CD1c-positive myeloid dendritic cell (primary cell): ENCODE results near the gene PCDHB5.
"Not testable (repeated sequence)": the region's sequence is repeated elsewhere in the genome, so short reads cannot be mapped to it uniquely, and the experiment has no call there.

Experiments used
- DNase-seq: peaks from one replicate; pipeline ENCODE4 v3.0.0-alpha.2; 2016; ENCODE audit errors: extremely low spot score

The PCDHB5 gene

DNA sequence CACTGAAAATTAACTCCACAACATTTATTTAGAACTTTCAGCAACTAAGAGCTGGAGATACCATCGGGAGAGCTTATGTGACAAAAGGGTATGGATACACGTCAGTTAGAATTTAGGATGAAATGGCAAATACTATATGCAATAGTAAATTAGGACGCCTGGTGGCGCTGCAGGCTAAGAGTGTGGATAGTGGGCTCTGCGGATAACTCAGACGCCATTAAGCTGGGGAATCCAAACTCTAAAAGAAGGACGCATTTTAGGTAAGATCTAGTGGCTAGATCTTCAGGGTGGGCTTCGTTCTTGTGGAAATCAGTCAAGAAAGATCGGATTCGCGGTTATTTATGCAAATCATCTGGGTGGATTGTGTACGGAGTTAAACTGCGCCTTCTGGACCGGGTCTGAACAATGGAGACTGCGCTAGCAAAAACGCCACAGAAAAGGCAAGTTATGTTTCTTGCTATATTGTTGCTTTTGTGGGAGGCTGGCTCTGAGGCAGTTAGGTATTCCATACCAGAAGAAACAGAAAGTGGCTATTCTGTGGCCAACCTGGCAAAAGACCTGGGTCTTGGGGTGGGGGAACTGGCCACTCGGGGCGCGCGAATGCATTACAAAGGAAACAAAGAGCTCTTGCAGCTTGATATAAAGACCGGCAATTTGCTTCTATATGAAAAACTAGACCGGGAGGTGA lies at the start of gene PCDHB5:
PCDHB5 (plus strand) TSS at position 177 of the 688 bp plus-strand sequence; CDS start at position 406, 229 bp downstream.
- no peak for DNase-seq

DNA sequence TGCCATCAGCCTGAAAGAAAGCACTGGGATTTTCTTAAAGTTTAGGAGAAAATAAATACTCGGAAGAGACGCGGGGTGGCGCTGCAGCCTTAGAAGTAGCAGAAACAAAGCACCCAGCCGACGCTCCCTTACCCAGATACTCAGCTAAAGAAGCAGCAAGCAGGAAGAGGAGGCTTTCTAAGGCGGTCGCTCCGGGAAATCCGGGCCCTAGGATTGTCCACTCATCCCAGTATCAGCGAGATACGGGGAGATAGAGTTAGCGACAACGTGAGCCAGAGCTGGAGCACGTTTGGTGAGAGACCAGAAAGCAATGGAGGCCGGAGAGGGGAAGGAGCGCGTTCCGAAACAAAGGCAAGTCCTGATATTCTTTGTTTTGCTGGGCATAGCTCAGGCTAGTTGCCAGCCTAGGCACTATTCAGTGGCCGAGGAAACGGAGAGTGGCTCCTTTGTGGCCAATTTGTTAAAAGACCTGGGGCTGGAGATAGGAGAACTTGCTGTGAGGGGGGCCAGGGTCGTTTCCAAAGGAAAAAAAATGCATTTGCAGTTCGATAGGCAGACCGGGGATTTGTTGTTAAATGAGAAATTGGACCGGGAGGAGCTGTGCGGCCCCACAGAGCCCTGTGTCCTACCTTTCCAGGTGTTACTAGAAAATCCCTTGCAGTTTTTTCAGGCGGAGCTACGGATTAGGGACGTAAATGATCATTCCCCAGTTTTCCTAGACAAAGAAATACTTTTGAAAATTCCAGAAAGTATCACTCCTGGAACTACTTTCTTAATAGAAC lies 40.3 kb upstream of the PCDHB5 start, which contains the start of gene PCDHB2:
PCDHB2 (plus strand) TSS at position 135 of the 782 bp plus-strand sequence; CDS start at position 311, 176 bp downstream.
- no peak for DNase-seq

DNA sequence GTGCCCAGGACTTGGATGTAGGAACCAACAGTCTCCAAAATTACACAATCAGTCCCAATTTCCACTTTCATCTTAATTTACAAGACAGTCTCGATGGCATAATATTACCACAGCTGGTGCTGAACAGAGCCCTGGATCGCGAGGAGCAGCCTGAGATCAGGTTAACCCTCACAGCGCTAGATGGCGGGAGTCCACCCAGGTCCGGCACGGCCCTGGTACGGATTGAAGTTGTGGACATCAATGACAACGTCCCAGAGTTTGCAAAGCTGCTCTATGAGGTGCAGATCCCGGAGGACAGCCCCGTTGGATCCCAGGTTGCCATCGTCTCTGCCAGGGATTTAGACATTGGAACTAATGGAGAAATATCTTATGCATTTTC lies 39.8 kb upstream of the PCDHB5 start:
- DNase-seq: no peak

DNA sequence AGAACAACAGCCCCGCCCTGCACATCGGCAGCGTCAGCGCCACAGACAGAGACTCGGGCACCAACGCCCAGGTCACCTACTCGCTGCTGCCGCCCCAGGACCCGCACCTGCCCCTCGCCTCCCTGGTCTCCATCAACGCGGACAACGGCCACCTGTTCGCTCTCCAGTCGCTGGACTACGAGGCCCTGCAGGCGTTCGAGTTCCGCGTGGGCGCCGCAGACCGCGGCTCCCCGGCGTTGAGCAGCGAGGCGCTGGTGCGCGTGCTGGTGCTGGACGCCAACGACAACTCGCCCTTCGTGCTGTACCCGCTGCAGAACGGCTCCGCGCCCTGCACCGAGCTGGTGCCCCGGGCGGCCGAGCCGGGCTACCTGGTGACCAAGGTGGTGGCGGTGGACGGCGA lies 38.8 kb upstream of the PCDHB5 start:
- DNase-seq: not testable (repeated sequence)

DNA sequence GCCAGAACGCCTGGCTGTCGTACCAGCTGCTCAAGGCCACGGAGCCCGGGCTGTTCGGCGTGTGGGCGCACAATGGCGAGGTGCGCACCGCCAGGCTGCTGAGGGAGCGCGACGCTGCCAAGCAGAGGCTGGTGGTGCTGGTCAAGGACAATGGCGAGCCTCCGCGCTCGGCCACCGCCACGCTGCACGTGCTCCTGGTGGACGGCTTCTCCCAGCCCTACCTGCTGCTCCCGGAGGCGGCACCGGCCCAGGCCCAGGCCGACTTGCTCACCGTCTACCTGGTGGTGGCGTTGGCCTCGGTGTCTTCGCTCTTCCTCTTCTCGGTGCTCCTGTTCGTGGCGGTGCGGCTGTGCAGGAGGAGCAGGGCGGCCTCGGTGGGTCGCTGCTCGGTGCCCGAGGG lies 38.4 kb upstream of the PCDHB5 start:
- DNase-seq: not testable (repeated sequence)

DNA sequence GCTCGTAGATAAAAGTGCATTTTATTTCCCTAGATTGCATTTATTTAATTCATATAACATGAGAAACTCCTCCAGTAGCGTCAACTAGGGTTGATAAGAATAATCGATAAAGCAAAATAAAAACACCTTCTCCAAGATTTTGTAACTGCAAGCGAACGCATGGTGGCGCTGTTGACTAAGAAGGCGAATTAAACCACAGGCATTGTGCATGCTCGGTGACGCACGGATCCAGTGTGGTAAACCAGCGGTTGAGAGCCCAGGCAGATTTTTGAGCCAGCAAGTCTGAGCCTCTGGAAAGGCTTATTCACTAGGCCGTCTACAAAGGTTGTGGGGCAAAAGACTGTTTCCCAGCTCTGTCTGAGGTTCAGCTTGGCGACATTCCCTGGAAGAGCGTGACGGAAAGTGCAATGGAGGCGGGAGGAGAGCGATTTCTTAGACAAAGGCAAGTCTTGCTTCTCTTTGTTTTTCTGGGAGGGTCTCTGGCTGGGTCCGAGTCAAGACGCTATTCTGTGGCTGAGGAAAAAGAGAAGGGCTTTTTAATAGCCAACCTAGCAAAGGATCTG lies 34.7 kb upstream of the PCDHB5 start, which contains the start of gene PCDHB3:
PCDHB3 (plus strand) TSS at position 231 of the 563 bp plus-strand sequence; CDS start at position 408, 177 bp downstream.
- DNase-seq: no peak

DNA sequence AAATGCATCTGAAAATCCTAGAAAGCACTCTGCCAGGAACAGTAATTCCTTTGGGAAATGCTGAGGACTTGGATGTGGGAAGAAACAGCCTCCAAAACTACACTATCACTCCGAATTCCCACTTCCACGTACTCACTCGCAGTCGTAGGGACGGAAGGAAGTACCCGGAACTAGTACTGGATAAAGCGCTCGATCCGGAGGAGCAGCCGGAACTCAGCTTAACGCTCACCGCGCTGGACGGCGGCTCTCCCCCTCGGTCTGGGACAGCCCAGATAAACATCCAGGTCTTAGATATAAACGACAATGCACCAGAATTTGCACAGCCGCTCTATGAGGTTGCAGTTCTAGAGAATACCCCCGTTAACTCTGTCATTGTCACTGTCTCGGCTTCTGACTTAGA lies 33.9 kb upstream of the PCDHB5 start:
- no peak for DNase-seq

DNA sequence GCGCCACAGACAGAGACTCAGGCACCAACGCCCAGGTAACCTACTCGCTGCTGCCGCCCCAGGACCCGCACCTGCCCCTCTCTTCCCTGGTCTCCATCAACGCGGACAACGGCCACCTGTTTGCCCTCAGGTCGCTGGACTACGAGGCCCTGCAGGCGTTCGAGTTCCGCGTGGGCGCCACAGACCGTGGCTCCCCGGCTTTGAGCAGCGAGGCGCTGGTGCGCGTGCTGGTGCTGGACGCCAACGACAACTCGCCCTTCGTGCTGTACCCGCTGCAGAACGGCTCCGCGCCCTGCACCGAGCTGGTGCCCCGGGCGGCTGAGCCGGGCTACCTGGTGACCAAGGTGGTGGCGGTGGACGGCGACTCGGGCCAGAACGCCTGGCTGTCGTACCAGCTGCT lies 32.9 kb upstream of the PCDHB5 start:
- not testable (repeated sequence) for DNase-seq

DNA sequence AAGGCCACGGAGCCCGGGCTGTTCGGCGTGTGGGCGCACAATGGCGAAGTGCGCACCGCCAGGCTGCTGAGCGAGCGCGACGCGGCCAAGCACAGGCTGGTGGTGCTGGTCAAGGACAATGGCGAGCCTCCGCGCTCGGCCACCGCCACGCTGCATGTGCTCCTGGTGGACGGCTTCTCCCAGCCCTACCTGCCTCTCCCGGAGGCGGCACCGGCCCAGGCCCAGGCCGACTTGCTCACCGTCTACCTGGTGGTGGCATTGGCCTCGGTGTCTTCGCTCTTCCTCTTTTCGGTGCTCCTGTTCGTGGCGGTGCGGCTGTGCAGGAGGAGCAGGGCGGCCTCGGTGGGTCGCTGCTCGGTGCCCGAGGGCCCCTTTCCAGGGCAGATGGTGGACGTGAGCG lies 32.5 kb upstream of the PCDHB5 start:
- not testable (repeated sequence) for DNase-seq

DNA sequence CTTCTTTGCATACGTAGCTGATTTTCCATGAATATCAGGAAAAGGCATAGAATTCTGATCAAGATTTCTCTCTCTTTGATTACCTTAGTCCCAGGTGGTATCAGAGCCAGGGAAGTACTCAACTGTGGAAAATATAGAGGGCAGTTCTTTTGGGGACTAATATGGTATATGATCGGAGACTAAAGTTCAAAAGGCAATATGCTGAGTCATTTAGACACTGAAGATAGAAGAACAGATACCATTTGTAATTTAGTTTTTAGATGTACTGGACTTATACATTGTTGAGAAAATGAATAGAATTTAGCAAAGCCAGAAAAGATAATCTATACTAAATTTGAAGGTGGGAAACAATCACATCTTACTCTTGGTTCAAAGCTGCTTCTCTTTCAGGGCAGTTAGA lies 29.7 kb upstream of the PCDHB5 start:
- DNase-seq: no peak

DNA sequence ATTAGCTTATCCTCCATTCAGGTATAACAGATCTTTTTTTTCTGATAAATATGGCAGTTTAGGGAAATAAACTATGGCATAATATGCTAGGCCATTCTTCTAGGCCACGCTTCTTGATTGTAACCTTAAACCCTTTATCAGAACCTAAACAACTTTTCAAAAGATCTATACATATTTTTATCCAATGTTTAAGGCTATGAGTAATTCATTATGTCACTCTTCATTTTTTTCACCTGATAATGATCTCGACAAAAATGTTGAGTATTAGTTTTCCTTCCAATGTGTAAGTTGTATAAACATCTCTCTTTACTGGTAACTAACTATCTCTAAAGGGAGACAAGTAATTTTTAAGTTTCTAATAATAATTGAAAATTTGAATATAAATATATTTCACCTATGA lies 15.8 kb upstream of the PCDHB5 start:
- DNase-seq: no peak

DNA sequence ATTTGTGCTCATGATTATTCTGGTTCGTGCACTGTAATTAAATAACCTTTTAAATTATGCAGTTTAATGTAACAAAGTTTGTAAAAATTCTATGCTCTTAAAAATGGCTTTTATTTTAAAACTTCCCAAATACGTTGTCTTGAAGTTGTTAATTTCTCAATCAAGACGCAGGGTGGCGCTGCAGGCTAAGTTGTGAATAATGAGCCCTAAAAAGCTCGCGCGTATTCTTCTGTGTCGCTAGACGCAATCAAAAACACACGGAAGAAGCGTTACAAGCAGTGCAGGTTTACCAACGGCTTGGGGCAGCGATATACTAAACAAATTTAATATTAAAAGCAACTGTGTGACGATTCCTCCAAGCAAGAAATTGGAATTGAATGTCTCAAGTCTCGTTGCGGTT lies 13.4 kb upstream of the PCDHB5 start, which contains the start of gene PCDHB4:
PCDHB4 (plus strand) TSS at position 256 of the 400 bp plus-strand sequence. CDS start 181 bp downstream, outside the sequence.
- no peak for DNase-seq

DNA sequence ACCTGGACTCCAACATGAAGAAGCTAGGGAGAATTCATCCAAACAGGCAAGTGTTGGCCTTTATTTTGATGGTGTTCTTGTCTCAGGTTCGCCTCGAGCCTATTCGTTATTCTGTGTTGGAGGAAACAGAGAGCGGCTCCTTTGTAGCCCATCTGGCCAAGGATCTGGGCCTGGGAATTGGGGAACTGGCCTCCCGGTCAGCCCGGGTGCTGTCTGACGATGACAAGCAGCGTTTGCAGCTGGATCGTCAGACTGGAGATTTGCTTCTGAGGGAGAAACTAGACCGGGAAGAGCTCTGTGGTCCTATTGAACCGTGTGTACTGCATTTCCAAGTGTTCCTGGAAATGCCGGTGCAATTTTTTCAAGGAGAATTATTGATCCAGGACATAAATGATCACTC lies 13.0 kb upstream of the PCDHB5 start:
- DNase-seq: no peak

DNA sequence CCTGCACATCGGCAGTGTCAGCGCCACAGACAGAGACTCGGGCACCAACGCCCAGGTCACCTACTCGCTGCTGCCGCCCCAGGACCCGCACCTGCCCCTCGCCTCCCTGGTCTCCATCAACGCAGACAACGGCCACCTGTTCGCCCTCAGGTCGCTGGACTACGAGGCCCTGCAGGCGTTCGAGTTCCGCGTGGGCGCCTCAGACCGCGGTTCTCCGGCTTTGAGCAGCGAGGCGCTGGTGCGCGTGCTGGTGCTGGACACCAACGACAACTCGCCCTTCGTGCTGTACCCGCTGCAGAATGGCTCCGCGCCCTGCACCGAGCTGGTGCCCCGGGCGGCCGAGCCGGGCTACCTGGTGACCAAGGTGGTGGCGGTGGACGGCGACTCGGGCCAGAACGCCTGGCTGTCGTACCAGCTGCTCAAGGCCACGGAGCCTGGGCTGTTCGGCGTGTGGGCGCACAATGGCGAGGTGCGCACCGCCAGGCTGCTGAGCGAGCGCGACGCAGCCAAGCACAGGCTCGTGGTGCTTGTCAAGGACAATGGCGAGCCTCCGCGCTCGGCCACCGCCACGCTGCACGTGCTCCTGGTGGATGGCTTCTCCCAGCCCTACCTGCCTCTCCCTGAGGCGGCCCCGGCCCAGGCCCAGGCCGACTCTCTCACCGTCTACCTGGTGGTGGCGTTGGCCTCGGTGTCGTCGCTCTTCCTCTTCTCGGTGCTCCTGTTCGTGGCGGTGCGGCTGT lies 11.4 kb upstream of the PCDHB5 start:
- not testable (repeated sequence) for DNase-seq

DNA sequence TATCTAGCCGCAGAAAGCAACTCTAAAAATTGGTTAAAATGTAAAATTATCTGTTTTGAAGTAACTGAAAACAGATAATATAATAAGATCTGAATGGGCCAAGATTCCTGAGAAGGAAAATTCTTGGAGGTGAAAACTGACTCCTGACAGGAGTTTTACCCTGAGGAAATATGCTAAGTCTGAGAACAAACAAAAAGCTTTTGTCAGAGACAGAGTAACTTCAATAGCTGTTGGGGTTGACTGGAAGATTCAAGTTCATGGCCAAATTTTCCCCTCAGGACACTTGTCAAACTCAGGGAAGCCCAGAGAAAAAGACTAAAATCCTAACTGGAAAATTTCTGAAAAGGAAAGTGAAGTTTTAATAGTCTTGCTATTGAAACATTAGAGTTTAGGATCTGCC lies 7.7 kb upstream of the PCDHB5 start:
- no peak for DNase-seq

DNA sequence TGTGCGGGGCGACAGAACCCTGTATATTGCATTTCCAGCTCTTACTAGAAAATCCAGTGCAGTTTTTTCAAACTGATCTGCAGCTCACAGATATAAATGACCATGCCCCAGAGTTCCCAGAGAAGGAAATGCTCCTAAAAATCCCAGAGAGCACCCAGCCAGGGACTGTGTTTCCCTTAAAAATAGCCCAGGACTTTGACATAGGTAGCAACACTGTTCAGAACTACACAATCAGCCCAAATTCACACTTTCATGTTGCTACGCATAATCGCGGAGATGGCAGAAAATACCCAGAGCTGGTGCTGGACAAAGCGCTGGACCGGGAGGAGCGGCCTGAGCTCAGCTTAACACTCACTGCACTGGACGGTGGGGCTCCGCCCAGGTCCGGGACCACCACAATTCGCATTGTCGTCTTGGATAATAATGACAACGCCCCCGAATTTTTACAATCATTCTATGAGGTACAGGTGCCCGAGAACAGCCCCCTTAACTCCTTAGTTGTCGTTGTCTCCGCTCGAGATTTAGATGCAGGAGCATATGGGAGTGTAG lies 786 bp downstream of the PCDHB5 start:
- DNase-seq: no peak

DNA sequence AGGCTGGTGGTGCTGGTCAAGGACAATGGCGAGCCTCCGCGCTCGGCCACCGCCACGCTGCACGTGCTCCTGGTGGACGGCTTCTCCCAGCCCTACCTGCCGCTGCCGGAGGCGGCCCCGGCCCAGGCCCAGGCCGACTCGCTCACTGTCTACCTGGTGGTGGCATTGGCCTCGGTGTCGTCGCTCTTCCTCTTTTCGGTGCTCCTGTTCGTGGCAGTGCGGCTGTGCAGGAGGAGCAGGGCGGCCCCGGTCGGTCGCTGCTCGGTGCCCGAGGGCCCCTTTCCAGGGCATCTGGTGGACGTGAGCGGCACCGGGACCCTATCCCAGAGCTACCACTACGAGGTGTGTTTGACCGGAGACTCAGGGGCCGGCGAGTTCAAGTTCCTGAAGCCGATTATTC lies 2.3 kb downstream of the PCDHB5 start:
- DNase-seq: not testable (repeated sequence)

DNA sequence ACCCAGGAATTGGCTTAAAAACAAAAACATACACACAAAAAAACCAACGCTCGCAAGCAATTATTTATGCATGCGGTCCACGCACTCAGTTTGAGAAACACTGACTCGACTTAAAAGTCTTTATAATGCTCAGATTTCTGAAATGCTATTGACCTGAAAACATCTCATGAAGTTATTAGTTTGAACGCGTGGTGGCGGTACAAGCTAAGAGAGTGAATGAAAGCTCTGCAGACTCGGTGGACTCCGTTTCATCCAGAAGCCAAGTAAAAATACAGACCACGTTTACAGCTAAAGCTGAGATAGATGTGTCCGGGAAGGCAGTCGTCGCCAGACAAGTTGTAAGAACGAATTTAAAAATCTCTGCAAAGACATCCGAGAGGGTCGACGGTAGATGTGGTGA lies 14.8 kb downstream of the PCDHB5 start, which contains the start of gene PCDHB6:
PCDHB6 (plus strand) TSS at position 246 of the 400 bp plus-strand sequence. CDS start 201 bp downstream, outside the sequence.
- no peak for DNase-seq

DNA sequence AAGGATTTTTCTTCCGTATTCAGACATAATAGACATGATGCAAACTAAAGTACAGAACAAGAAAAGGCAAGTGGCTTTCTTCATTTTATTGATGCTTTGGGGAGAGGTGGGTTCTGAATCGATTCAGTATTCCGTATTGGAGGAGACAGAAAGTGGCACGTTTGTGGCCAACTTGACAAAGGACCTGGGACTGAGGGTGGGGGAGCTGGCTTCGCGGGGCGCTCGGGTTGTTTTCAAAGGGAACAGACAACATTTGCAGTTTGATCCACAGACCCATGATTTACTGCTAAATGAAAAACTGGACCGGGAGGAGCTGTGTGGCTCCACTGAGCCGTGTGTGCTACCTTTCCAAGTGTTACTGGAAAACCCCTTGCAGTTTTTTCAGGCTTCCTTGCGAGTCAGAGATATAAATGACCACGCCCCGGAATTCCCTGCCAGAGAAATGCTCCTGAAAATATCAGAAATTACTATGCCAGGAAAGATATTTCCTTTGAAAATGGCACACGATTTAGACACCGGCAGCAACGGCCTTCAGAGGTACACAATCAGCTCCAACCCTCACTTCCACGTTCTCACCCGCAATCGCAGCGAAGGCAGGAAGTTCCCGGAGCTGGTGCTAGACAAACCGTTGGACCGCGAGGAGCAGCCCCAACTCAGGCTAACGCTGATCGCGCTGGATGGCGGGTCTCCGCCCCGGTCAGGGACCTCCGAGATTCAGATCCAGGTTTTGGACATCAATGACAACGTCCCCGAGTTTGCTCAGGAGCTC lies 15.4 kb downstream of the PCDHB5 start:
- DNase-seq: no peak

DNA sequence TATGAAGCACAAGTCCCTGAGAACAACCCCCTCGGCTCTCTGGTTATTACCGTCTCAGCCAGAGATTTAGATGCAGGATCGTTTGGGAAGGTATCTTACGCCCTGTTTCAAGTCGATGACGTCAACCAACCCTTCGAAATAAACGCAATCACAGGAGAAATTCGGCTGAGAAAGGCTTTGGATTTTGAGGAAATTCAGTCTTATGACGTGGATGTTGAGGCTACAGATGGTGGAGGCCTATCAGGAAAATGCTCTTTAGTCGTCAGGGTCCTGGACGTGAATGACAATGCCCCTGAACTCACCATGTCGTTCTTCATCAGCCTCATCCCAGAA lies 16.0 kb downstream of the PCDHB5 start:
- no peak for DNase-seq

DNA sequence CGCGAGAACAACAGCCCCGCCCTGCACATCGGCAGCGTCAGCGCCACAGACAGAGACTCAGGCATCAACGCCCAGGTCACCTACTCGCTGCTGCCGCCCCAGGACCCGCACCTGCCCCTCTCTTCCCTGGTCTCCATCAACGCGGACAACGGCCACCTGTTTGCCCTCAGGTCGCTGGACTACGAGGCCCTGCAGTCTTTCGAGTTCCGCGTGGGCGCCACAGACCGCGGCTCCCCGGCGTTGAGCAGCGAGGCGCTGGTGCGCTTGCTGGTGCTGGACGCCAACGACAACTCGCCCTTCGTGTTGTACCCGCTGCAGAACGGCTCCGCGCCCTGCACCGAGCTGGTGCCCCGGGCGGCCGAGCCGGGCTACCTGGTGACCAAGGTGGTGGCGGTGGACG lies 16.6 kb downstream of the PCDHB5 start:
- DNase-seq: not testable (repeated sequence)
